Measurements from ENCODE around the gene NAP1L4. TPM values are rescaled to one million over a fixed set of nuclear protein-coding genes. Genes with fewer than 3 reads are reported as not detected.

NAP1L4 gene
- total and polyA plus RNA-seq, 2 of the 8 experiments (the other 6 are each of a cell fraction or from before 2014, with no cell fraction given), result 75.8 to 194 TPM

GRCh38 chr11:2924821-2925675 lies 67.1 kb downstream of the NAP1L4 start (continued):
- TF ChIP-seq EP300 (IDR thresholded peaks at IDR 0.05; ENCODE audit: borderline replicate concordance in 1 of 2, low read depth in 2 of 2, low read length in 2 of 2), result no peak

Data from H1 (cell line).